C4-2B (cell line): ENCODE data around the gene NCOA1.

Experiments used
- ZFX ChIP-seq: fragments of 450-650 bp; IDR thresholded peaks from 2 replicates; pipeline ENCODE4 v1.6.1; 2017
- TF ChIP-seq, protein P1 (sequence below): fragments of 450-650 bp; conservative IDR thresholded peaks from 2 replicates; pipeline ENCODE4 v1.5.1; 2017; ENCODE audit warnings: mild to moderate bottlenecking

- TF ChIP-seq, protein P1, sequence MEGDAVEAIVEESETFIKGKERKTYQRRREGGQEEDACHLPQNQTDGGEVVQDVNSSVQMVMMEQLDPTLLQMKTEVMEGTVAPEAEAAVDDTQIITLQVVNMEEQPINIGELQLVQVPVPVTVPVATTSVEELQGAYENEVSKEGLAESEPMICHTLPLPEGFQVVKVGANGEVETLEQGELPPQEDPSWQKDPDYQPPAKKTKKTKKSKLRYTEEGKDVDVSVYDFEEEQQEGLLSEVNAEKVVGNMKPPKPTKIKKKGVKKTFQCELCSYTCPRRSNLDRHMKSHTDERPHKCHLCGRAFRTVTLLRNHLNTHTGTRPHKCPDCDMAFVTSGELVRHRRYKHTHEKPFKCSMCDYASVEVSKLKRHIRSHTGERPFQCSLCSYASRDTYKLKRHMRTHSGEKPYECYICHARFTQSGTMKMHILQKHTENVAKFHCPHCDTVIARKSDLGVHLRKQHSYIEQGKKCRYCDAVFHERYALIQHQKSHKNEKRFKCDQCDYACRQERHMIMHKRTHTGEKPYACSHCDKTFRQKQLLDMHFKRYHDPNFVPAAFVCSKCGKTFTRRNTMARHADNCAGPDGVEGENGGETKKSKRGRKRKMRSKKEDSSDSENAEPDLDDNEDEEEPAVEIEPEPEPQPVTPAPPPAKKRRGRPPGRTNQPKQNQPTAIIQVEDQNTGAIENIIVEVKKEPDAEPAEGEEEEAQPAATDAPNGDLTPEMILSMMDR, result no peak
- no peak for TF ChIP-seq ZFX
Observed at GRCh38 chr2:24809316-24810007, 318.4 kb downstream of the NCOA1 start.
